Measurements from ENCODE around the gene SEL1L3. TPM values are rescaled to one million over a fixed set of nuclear protein-coding genes. Genes with fewer than 3 reads are reported as not detected.
A peak's percentile ranks its signal among the peaks of the same experiment; 100 is the strongest.

SEL1L3 gene
- total RNA-seq, 1 experiment from 2014 or later: 45.3 TPM

DNA sequence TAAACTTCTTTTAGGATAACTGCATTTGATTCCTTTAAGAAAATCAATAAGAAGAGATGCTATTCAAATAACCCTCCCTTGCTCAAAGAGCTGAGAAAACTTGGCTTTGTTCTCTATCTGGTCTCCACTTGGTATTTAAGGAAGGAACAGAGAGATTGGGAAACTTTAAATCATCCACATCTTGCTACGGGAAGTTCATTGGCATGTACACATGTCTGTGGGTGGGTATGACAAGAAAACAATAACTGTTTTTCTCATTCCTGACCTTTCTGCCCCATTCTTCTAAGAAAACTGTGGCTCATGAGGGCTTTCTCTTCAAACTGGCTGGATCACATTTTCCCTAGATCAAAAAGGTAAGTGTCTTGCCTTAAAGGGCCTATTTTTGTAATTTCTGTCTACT, 6.0 kb downstream of the SEL1L3 start:
- no peak for DNase-seq (ENCODE audit: low read depth)

DNA sequence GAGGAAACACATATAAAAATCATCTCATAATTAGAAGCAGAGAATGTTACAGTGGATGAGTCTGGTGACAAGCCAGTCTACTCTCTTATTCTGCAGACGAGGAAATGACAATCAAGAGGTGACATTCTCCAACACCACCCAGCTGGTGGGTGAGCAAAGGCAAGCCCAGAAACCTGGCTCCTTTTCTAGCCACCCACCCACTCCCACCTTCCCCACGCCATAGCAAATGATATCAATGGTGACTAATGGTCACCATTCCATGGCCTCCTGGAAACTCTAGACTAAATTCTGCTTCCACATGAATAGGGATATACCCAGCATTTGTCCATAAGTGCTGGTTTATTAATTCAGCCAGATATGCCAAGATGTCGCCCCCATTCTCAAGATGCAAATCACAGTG, 10.7 kb downstream of the SEL1L3 start:
- no peak for DNase-seq (ENCODE audit: low read depth)

DNA sequence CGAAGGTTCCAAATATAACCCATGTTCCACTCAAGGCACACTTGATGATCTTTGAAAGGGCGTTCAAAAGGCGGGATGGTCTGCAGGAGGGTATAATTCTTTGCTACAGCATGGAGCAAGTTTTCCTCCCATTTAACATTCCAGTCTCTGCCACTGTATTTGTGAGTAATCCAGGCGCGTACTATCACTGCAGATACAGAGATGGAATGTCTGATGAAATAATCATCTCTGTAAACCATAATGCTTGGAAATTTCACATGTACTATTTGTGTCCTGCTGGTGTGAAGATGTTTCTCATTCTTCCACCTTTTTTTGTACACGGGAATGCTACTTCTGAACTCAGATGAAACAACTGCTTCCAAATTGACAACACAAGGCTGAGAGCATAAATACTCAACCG, 15.5 kb downstream of the SEL1L3 start:
- no peak for DNase-seq (ENCODE audit: low read depth)

DNA sequence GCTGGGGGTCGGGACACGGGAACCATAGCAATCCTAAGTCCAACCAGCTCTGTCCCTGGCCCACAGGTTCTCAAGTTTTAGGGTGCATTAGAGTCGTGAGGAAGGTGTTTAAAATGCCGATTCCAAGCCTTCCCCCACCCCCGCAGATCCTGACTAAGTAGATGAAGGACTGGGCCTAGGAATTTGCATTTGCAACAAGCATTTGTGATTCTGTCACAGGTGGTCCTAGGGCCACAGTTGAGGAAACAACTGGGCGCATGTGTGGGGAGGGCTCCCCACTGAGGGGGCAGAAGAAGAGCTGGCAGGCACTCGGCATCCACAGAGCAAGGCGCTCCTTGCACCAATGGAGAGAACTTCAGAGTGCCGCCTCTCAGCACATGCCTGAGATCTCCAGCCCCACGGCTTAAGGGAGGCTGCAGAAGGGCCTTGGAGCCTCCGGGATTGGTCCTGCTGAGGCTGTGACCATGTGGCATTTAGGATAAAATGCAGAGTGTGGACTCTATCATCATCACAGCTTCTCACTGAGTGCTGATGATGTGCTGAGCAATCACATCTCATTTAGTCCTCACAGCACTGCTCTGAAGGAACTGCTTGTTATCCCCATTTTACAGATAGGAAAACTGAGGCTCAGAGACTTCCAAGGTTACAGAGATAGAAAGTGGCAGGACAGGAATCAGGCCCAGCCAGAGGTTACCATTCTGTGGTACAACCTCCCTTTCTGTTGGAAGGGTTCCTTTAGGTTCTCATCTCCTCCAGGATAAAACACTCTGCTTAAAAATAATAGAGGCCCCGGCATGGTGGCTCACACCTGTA, 16.7 kb downstream of the SEL1L3 start:
- DNase-seq (ENCODE audit: low read depth): no peak

DNA sequence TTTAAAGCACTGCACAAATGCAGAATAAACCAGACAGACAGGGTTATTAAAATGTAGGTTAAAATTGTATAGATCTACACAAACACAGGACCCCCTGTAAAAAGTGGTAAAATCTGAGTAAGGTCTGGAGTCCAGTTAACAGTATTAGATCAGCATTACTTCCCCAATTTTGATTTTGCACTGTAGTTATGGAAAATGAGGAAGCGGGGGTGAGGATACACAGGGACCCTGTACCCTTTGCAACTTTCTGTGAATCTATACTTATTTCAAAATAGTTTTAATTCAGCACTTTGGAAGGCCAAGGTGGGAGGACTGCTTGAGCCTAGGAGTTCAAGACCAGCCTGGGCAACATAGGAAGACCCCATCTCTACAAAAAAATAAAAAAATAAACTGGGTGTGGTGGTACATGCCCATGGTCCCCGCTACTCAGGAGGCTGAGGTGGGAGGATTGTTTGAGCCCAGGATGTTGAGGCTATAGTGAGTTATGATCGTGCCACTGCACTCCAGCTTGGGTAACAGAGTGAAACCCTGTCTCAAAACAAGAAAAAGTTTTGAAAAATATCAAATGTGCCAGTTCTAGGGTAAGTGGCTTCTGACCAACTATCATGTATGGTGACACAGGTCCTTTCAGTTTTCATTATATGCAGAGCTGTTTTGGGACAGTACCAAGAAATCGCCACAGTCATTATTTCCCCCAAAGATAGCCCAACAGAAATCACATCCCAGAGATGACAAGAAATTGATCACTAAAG, 17.7 kb downstream of the SEL1L3 start:
- no peak for DNase-seq (ENCODE audit: low read depth)

DNA sequence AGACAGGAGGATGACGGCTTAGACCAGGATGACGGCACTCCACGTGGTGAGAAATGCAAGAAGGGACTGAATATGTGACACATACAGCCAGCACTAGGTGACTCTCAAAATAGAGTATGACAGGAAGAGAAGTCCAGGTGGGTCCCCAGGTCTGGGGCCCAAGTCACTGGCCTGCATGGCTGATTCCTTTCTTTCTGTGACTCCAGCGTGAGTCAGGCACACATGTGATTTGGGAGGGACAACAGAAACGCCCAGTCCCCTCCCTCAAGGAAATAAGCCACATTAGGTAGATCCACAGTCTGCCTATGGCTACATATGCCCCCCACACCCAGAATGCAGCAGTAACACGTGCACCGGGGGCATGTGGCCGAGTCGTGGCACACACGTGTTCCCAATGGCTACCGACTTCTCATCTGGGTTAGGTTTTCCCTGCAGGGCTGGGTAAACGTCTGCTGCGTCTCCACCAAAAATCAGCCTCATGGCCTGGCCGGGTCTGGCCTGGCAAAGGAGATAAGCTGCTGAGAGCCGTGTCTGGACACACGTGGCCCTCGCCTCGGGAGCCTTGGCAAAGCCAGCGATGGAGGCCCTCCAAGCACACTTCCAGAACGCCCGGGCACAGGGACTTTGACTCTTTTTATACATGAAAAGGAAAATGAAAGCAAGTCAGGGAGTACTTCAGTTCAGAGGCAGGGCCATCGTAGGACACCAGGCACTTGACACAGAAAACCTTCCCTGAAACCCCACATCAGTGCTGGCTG, 19.3 kb downstream of the SEL1L3 start:
- peak; percentile 48 for DNase-seq (ENCODE audit: low read depth)

DNA sequence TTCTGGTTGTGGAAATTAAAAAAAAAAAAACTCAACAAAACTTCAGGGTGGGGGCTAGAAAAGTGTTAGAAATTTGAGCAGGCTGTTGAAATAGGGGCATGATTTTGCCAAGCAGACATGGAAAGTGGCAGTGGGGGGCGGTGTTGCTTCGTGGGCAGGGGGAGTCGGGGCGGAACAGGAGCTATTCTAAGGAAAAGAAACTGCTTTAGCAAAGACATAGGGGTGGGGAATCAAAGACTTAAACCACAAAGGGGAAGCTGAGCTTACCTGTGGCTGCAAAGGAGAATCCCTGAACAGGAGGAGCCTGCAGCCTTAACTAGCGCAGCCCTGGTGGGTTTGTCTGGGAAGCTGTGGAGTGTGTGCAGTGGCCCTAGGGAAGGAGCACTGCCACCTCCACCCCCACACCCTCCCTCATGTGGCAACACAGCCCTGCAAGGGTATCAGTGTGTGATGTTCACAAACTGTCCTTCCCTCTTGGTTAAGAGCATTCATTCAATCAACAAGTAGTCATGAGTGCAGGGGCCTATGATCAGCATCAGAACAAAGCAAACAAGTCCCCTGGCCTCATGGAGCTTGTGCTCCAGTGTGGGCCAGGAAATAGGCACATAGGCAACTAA, 20.5 kb downstream of the SEL1L3 start:
- DNase-seq (ENCODE audit: low read depth): no peak

DNA sequence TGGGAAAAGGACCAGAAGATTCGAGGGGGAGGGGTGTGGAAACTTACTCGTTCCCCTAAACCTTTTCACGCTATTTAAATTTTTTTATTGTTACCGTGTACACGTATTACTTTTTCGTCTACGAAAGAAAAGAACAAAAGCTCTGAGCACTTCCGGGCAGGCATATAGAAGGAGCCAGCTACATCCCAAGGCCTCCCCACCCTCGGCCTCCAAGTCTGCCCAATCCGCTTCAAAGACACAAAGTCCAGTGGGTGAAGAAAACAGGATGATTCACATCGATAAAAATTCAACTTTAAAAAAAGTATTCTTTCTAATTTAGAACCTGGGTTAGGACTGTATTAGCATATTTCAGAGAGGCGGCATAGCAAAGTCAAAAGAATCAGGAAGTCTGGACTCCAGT, 23.1 kb downstream of the SEL1L3 start:
- no peak for DNase-seq (ENCODE audit: low read depth)

DNA sequence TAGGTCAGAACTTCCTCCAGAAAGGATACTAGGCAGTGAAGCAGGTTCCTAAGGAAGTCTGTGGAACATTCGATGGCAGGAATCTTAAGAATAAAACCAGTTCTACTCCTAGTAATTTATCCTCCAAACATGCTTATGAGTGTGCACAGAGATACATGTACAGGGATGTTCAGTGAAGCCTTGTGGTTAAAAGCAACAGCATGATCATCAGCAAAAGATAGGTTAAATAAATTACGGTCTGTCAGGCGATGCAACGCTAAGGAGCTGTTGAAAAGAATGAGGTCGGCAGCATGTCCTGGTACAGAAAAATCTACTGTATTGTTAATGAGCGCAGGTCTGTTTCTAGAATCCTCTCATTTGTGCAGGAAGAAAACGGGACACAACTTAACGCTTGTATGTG, 23.6 kb downstream of the SEL1L3 start:
- no peak for DNase-seq (ENCODE audit: low read depth)

DNA sequence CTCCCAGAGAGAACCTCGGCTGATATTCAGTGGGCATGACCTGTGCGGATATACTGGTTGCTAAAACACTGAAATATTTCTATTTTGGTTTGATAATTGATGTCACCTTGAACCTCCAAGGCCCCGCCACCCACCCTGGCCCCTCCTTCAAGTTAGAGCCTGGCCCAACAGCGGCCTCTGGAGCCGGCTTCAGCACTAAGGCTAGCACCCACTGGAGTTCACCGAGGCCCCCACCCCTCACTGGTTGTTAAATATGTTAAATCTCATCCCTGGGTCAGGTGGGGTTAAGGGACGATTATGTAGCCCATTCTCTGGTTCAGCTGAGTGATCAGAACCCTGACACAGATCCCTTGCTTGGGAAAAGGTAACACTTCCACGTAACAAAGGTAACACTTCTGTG, 24.3 kb downstream of the SEL1L3 start:
- no peak for DNase-seq (ENCODE audit: low read depth)

DNA sequence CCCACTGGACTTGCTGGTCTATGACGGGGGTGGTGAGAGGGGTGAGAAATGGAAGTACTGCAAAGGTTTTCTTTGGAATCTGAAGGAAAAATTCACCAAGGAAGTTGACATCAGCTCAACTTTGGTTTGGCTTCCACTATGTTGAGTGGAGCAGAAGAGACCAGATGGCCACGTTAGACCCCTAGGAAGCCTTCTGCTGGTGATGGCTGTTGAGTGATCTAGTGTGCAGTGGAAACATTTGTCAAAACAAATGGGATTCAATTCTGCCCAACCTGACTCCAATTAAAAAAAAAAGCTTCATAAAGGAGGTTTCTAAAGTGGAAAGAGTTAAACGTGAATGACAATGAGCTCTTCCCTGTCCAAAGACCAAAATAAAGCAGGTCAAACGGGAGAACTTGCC, 25.7 kb downstream of the SEL1L3 start:
- no peak for DNase-seq (ENCODE audit: low read depth)

DNA sequence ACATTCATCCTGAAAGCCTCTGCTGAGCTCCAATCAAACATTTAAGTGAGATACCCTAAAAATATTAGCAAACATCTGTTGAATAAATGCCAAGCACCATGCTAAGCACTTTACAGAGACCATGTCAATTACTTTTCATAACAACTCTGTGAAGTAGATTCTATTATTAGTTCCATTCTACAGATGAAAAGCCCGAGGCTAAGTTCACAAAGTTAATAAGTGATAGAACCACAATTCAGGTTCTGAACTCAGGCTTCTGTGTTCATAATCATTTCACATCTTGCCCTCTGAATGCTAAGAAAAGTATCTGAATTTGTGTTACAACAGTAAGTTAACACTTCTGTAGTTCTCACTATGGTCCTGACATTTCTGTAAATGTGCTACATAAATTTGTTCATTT, 27.4 kb downstream of the SEL1L3 start:
- DNase-seq (ENCODE audit: low read depth): no peak

DNA sequence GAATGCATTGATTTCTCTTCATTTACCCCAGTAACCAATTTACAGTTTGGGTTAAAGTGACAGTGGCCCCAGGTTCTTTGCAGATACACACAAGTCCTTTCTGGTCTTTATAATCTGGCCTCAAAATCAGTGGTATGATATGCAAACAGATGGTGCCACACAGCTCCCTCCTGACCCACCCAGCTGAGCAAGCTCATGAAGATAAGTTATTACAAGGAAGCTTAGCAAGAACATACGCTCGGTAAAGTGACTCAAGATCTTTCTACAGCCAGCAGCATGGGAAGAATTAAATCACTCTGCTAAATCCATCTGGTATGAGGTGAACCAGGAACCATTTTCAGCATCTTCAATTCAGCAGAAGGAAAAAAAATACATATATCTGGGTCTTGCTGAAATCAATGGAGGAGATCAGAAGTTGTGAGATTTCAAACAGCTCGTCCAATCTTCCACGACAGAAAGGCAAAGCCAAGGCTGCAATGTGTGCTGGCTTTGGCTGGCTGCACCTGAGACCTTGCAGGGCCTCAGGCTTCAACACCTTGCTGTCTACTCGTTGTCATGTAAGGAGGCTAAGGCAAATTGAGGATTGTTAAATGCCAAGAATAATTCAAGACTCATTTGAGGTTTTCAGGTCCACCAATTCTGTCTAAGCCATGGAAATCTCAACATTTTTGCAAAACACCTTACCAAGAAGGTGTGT, 28.2 kb downstream of the SEL1L3 start:
- DNase-seq (ENCODE audit: low read depth): no peak

DNA sequence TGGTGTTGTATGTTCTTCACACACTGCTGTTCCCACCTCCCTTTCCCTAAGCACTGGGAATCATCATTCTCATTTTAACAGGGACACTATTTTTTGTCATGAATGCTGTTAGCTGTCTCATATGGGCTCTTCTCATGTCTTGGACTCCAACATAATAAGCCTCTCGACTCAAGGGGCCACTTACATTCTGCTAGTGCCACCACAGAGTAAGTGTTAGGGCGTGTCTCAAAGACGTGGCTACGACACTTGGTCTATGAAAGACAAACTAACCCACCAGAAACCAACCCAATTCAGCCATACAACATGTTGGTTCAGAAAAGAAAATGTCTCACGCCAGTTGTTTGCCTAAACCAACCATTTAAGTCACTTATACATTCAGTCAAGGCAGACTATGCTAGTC, 32.2 kb downstream of the SEL1L3 start:
- DNase-seq (ENCODE audit: low read depth): no peak

DNA sequence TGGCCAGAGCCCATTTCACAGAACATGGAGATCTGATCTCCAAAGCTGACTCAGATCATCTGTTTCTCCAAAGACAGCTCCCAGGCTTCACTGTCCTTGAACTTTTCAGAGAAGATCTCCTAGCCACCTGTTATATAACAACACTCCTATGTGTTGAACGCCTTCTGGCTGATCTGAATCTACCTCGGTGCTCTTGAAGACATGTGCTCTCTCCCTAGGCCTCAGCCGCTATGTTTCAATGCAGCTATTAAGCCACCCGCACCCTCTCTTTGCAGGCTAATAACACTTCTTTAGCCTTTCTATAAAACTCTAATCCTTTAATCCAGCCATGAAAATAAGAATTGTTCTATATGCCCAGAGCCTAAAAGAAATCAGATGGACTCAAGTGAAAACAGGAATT, 34.9 kb downstream of the SEL1L3 start:
- DNase-seq (ENCODE audit: low read depth): no peak

DNA sequence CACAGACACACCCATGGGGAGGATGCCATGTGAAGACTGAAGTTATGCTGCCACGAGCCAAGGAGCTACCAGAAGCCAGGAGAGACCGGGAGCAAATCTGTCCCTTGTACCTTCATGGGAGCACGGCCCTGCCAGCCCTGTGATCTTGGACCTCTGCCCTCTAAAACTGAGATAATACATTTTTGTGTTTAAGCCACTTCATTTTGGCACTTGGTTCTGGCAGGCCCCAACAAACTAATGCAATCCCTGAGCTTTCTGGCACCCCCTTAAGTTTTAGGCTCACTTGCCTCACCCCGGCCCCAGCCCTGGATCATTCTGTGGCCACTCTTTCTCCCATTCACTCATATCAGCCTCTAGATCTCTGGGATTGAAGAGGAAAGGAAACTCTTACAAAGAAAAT, 35.4 kb downstream of the SEL1L3 start:
- no peak for DNase-seq (ENCODE audit: low read depth)

DNA sequence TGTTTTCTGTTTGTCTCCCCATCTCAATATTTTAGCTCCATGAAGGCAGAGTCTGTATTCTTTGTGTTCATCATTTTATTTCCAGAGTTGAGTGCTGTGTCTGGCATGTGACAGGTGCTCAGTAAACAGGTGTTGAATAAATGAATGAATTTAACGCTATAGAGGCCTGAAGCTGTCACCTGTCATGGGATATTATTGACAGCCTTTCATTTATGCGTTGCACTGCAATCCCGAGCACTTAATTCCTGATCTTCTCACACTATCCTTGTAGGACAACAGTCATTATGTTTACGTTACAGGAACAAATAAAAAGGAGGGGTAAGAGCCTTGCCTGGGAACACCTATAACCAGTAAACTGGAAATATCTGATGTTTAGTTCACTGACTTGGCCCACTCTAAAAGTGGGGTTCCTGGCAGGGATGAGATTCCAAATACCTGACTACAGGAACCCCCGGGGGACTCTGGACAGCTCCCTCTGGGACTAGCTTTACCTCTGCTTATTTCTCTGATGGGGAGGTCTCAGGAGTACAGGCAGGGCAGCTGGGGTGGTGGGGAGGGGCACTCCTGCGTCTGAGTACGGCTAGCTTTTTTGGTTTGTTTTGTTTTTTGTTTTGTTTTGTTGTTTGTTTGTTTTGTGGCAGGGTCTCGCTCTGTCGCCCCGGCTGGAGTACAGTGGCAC, 36.6 kb downstream of the SEL1L3 start:
- no peak for DNase-seq (ENCODE audit: low read depth)

DNA sequence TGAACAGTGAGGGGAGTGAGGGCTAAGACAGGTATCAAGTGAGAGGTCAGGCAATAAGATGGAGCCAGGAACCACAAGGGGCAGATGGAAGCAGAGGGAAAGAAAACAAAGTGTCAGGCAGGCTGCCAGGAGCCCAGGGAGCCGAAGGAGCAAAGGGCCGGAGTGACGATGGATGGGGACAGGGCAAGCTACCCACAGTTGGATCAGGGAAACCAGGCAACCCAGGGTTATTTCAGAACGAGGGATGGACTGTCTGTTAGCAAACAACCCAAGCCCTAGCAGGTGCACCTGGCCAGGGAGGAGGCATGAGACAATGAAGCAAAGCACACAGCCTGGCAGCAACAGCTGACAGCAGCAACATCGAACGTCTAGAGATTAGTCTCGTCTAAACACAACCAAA, 39.2 kb downstream of the SEL1L3 start:
- DNase-seq (ENCODE audit: low read depth): no peak

DNA sequence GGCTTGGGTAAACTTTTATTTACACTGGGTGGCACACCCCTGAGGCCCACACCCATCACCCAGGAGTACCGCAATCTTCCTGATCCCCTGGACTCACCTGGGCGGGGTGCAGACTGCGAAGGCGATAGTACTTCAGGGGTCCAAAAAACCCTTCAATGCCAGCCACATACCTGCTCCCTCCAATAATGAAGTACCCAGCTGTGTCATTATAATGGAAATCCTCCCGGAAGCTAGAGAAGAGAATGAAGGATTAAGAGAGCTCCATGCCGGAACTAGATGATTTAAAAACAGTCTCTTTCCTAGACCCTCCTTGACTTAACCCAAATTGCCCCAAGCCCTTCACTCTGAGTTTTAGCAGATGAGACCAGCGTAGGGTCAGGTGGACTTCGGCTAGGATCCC, 40.9 kb downstream of the SEL1L3 start:
- DNase-seq (ENCODE audit: low read depth): no peak

DNA sequence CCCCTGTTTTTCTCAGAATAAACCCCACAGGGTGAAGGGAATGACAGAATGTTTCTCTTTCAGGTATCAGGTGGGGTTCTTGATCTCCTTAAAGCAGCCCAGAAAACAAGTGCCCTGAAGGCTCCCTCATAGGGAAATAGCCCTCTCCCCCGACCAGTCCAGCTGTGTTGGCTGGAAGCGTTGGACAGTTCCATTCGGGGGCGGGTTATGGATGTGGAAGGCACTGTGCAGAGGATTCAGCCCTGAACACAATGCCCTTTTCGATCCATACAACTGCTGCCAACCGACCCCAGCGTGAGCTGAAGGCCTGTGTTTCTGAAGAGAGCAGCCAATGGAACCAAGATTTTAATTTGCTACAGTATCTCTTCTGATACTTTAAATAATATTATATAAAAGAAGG, 41.5 kb downstream of the SEL1L3 start:
- no peak for DNase-seq (ENCODE audit: low read depth)

DNA sequence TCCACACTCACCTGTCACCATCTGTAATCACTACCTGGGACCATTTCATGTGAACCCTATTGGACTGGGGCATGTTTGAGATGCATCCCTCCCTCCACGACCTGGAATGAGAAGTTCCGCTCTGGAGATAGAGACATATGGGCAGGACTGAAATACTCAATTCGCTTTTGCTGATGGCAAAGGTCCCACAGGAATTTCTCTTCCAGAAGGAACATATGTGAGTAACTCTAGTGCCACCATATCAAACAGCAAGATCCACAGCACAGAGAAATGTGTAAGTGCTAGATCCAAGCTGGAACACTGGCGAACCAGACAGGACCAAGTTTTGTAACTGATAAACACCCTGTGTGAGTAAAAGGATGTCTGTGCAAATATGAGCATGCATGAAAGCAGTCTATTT, 43.9 kb downstream of the SEL1L3 start:
- no peak for DNase-seq (ENCODE audit: low read depth)

Data from HT1080 (cell line).